Hematopoietic multipotent progenitor cell treated with erythropoietin and hydrocortisone succinate and interleukin-3 and kit ligand, for 17 days (in vitro differentiated cells): ENCODE measurements around the gene TSSK2.
A peak's percentile ranks its signal among the peaks of the same experiment; 100 is the strongest.

Source experiments
- DNase-seq: peaks from one replicate; pipeline ENCODE4 v3.0.0-alpha.2; 2015; ENCODE audit warnings: low spot score

The TSSK2 gene

DNA sequence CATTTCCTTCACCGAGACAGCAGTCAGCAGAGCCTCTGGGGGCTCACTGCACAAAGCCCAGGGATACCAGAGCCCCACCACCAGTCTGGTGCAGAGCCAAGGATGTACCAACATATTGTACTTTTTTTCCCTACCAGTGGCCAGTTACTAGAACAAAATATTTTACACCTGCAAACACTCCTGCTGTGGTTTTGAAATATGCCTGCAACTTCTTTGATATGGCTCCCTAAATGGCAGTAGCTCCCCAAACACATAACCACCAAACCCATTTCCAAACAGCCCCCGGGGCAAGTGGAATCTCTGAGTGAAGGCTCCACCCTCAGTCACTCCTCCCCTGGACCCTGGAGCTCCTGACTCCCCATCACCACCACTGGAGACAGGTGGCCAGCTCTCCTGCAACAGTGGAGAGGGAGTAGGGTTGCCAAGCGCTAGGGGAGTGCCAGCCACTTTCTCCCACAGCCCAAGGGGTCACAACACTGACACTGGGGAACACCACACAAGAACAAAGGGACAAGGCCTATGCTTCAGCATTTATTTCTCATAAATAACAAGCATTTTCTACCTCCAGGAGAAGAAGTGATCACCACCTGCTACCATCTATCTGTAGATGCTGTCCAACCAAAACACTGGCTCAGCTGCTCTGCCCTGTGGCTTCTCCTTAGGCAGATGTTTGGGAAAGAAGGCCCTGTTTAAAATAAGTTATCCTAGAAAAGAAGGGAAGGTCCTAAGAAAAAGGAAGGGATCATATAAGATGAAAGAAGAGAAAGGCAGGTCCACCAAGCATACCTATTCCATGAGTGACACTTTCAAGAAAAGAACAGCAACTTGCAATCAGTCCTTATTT, 24.0 kb upstream of the TSSK2 start:
- DNase-seq = no peak

DNA sequence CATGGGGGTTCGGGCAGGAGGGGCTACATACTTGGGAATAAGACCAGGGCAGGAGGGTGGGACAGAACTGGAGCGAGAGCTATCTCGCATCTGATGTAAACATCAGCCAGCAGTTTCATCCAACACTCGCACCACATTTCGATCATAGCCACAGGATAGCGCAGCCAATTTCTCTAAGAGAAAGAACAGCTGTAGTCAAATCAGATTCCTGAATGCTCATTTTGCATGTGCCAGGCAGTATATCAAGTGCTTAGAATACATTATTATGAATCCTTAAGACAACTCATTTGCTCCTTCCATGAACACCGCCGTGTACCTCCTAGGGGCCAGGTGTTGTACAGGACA, 23.4 kb upstream of the TSSK2 start:
- no peak for DNase-seq

DNA sequence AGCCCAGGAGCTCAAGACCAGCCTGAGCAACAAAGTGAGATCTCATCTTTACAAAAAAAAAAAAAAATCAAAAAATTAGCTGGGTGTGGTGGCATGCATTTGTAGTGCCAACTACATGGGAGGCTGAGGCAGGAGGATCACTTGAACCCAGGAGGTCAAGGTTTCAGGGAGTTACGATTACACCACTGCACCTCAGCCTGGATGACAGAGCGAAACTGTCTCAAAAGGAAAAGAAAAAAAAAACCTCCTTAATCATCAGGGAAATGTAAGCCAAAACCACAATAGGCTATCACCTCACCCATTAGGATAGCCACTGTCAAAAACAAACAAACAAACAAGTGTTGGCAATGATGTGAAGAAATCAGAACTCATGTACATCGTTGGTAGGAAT, 22.3 kb upstream of the TSSK2 start:
- peak; percentile 61 for DNase-seq

DNA sequence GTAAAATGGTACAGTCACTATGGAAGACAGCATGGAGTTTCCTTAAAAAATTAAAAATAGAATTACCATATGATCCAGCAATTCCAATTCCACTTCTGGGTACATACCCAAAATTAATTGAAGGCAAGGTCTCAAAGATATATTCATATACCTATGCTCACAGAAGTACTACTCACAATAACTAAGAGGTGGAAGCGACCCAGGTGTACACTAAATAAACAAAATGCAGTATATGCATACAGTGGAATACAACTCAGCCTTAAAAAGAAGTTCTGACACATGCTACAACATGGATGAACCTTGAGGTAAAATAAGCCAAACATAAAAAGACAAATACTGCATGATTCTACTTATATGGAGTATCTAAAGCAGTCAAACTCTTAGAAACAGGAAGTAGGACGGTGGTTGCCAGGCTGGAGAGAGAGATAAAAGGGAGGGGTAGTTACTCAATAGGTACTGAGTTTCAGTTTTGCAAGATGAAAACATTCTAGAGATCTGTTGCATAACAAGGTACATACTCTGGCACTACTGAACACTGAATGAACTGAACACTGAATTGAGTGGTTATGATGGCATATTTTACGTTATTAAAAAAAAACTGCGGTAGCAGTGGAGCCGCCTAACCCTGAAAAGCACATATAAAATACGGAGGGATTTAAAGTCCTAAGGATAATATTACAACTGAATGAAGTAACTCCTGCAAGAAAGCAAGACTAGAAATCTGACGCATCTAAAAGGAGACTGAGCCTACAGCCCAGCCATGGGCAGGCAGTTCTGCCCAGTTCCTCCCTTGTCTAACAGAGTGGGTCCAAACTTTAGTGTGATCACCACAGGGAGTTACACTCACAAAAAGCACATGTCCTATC, 21.7 kb upstream of the TSSK2 start:
- DNase-seq = peak; percentile 84

DNA sequence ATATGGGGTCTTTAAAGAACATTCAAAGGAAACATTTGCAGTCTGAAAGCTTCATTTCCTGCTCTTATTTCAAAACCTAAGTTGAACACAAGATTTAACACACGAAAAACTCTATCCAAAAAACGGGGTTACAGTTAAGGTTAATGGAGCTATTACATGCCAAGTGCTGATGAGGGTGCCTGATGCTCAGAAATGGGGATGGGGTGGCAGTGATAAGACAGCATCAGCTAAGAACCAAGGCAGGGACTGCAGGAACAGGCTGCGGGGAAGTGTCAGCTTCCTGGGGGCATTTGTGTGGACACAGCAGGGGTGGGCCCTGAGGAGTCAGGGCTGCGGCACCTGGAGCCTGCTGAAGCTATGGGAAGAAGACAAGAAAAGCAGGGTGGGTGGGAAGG, 21.0 kb upstream of the TSSK2 start:
- DNase-seq = peak; percentile 50

DNA sequence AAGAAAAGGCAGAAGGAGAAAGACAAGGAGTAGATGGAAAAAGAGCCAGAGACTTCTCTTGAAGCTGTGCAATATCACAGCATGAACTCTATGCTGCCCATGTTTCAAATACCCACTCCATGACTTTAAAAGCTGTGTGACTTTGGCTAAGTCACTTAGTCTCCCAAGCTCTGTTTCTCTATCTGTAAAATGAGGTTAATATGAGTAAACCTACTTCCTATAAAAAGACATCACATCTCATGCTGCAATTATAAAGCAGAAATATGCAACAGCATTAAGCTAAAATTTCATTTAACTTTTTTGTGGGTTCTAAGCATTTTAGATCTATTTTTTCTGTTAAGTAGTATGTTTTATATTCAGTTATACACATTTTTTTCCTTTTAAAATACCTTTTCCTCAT, 20.5 kb upstream of the TSSK2 start:
- peak; percentile 19 for DNase-seq

DNA sequence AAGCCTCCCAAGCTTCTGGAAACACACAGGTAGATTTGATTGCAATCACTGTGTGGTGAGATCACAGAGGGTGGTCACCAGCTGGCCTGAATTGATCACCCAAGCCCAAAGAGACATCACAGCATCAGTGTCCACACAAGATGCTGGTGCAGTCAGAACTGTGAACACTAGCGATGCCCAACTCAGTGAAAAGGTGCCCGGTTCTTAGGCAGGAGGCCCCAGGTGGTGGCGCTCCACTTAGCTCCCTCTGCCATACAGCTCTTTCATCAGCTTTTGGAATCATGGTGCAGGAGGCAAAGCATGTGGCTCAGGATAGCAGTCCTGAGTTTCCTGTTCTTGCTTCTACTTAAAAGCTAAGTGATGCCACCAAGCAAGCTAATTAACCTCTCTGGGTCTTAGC, 20.0 kb upstream of the TSSK2 start:
- DNase-seq = peak; percentile 36

DNA sequence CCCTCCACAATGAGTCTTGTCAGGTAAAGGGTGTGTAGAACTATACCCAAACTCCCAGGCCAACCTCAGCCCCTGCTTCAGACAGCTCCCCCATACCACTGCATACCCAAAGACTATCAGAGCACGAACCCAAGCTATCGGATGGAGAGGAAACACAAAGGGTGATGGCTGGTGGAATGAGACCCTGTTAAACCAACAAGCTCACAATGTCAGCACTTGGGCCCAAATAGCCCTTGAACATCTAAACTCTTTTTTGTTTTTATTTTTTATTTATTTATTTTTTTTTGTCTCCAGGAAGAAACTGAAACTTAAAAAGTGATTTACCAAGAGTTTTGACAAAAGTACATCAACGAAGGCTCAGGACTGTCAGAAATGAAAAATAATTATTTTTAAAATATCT, 19.5 kb upstream of the TSSK2 start:
- DNase-seq = no peak

DNA sequence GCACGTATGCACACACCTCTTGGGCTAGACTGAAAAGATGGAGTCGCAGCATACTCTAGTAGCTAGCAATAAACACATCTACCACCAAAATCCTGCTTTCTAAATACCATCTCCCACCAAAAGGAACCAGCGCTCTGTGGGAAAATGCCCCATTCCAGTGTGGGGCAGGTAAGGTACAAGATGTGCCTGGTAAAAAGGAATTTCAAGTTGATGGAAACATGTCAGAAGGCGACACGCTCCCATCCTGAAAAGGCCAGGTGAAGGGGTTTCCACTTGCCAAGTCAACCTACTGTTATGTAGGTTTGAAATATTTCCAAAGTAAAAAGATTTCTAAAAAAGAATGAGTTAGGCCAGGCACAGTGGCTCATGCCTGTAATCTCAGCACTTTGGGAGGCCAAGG, 17.7 kb upstream of the TSSK2 start:
- no peak for DNase-seq

DNA sequence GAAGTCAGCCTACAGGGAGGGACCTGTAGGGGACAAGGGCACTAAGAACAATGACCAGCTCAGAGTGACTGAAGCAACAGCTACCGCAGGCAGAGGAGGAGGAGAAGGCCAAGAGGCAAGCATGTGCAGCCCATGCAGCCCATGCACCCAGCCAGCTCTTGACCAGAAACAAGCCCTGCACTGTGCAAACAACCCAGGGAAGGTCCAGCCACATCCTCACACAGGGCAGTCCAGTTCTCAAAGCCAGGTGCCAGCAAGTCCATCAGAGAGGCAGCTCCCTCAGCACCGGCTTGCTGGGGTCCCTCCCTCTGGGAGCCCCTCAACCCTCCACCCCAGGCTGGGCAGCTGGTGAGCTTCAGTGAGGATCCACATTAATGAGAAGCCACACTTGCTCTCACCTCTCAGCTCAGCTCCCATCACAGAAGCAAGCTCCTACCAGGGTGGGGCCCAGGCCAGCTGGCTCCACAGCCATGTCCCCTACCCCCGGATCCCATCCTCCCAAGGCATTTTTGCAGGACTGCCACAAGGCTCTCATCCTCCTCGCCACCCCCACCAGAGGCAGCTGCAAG, 16.0 kb upstream of the TSSK2 start:
- no peak for DNase-seq

DNA sequence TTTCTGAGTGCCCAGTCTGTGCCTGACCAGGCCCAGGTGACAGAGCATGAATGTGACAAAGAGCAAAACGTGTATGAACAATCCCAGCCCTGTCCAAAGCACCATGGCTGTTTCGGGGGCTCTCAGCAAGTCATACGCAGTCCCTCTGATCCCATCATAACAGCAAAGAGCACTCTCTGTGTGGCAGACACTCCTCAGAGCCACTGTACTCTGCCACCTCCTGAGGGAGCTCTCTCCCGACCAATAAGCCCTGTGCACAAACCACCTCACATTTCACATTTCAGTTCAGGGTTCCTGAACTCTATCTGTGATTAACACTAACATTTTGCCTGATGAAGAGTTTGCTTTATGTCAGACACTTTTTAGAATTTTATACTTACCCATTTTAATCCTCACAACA, 15.5 kb upstream of the TSSK2 start:
- peak; percentile 48 for DNase-seq

DNA sequence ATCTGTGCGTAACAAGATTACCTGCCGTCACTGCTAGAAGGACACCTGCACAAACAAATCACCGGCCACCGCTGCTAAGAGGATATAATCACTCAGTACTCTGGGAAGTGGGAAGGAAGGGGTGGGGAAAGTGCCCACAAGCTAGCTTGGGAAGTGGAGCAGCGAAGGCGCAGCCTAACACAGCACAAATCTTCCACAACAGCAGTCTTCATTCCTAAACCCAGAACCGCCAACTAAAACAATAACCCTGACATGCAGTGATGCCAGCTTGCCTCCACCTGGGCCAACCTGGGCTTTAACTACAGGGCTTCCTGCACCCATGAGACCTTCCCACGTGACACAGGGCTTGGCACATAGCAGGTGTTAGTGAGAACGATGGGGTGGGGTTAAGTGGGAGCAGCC, 14.0 kb upstream of the TSSK2 start:
- DNase-seq = no peak

DNA sequence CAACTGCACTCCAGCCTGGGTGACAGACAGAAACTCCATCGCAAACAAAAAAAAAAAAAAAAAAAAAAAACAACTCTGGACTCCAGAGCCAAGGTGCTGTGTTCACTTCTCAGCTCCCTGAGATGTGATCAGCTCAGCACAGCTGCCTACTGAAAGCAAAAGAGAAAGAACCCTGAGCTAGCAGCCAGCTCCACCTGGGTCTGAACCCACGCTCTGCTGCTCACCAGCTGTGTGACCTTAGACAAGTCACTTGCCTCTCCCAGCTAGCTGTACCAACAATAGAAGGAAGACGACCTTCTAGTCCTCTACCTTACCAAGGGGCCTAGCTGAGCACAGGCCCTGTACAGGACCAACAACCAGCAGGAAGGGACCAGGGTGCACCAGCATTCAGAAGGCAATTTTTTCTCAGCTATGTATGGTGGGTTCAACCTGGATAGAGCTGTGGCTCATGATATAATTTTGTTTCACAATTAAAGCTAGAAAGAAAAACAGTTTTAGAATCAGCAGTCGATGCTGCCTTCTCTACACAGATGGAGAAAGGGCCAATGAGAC, 12.7 kb upstream of the TSSK2 start:
- no peak for DNase-seq

DNA sequence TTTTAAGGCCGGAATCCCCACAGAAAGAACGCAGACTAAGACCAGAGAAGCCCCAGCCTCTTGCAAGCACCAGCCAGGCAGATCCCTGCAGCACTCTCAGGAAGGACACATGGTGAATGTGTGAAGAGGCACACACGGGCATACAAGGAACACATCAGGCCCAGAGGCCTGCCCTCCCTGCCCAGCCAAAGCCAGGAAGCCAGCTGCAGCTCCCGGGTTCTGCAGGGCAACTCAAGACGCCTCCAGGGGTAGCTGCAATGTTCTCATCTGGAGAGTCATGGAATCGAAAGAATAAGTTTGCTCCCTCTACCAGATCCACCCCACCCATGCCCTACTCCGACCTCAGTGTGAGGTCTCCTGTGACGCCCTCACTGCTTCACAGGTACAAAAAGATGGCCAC, 11.2 kb upstream of the TSSK2 start:
- DNase-seq = no peak

DNA sequence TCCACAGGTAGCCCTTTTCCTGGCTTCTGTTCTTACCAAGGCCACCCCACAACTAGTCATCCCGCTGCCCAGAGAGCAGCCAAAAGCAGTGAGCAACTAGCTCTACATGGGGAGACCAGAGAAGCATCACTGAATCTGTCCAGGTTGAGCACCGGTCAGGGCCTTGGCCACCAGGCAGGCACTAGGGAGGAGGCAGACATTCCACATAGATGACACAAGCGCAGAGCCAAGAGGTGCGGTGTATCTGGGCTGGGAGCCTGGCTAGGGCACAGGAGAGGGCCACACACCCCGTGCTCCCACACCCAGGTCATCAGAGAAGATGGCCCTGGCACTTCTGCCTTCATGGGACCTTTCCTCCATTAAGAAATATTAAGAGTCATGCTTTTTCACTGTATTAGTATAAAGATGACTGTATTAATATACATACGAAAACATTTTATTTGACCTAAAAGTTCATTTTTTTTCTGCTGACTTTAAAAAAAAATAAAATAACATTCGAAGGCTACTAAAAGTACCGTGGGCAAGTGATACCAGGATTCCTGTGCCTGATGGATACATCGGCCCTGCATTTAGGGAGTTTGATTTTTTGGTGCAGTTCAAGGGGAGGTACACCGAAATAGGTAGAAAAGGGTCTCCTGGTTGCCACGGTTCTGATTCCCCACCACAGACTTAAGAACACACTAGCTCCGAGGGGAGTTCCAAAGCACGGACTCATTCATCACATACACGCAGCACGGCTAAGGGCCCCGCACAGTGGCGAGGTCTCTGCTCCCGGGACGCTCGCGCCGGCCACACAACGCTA, 10.1 kb upstream of the TSSK2 start:
- peak; percentile 15 for DNase-seq

DNA sequence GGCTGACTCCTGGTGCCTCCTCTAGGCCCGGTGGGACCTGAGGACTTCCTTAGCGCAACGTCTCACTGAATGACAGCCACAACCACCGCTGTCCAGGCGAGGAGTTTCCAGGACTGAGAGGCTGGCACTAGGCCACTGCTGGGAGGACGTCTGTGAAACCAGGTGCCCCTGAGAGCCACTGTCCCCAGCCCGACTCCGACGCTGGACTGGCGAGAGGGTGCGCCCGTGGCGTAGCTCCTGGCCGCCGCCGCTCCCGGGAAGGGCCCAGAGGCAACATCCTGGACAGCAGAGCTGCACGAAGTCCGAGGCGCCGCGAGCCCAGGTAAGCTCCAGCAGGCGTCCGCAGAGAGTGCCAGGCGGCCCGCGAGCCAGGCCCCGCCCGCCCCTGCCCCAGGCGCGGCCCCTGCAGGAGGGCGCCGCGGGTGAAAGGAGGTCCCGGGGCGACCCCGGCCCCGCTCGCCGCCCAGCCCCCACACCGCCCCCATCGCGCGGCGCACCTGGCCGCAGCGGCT, 9.4 kb upstream of the TSSK2 start:
- peak; percentile 54 for DNase-seq

DNA sequence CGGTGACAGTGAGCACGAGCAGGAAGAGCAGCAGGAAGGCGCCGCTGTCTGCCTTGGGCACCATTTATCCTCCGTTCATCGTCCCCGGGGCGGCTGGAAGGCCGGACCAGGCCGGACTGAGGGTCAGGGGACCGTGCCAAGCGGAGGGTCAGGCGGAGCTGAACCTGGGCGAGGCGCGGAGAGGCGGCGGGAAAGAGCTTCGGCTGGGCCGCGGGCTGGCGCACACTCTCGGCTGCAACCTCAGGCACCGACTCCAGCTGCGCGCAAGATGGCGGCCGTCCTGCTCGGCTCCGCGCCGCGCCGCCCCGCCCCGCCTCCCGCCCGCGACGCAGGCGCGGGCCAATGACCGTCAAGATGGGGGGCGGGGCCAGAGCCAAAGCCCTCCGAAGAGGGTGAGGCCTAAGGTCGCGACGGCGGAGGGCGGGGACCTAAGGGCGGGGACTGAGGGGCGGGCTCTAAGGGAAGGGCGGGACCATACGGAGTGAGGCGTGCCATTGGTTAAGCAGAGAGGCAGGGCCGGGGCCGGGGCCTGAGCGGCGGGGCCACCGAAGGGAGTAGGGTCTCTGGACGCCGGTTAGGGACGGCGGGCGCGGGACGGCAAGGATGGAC, 8.9 kb upstream of the TSSK2 start, which contains the start of gene DGCR2:
TSS of gene DGCR2 (minus strand) at position 270 of the 609 bp plus-strand sequence. CDS start at position 64, 206 bp downstream.
- DNase-seq = peak; percentile 96

DNA sequence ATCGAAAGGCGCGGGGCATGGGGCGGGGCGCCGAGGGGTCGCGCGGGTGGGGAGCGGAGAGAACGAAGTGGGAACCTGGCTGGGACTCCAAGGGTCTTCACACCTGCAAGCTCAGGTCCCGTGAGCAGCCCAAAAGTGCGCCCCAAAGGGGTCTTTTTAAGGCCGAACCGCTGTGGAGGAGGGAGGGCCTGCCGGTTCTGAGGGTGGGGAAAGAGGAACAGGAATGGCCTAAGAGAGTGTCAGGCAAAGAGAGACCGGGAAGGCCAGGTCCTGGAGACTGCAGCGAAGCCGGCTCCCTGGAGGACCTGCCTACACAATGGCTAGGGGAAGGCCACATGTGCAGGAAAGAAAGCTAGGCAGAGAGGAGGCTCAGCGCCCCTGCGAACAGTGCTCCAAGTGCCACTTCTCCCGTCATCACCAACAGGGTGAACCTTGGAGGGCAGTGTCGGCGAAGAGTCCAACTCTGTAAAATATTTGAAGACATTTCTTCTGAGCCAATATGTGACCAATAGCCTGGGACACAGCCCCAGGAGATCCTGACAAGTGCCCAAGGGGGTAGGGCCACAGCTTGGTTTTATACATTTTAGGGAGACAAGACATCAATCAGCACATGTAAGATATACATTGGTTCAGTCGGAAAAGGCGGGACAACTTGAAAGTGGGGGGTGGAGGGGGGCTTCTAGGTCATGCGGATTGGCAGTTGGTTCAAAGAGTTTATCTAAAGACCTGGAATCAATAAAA, 8.2 kb upstream of the TSSK2 start:
- DNase-seq = no peak

DNA sequence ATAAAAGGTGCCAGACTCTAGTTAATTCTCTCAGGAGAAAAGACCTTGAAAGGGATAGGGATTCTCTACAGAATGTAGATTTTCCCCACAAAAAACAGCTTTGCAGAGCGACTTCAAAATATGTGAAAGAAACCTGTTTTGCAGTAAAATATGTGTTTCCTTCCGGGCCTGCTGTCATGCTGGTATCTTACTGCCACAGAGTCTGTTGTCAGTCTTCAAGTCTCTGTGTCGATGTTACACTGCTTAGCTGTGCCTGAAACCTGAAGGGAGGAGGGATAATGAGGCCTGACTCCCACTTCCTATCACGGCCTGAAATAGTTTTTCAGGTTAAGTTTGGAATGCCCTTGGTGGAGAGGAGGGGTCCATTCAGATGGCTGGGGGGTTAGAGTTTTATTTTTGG, 7.2 kb upstream of the TSSK2 start:
- DNase-seq = no peak

DNA sequence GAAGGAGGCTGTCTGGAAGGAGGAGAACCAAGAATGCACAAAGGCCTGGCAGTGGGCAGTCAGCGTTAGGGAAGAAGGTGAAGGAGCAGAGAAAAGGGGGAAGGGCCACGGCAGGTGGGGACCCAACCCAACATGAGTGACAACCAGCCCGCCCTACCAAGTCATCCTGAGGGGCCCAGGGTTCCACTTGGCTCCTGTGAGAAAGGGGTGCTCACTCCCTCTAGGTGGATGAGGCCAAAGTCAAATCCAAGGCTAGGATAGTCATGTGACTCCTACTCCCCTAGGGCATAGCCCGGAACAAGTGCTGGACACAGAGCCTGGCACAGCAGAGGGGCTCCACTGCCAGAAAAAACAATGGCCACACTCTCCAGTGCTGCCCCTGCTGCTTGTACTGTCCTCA, 6.7 kb upstream of the TSSK2 start:
- no peak for DNase-seq
